H1 (cell line): ENCODE data around the gene MEP1B. TPM values are rescaled to one million over a fixed set of nuclear protein-coding genes. Genes with fewer than 3 reads are reported as not detected.

Source experiments
- CTCF ChIA-PET: fragments of 300-600 bp; sonication (Branson Sonifier 250); formaldehyde crosslinking; loops from one replicate; lab custom pipeline; 2021; ENCODE audit not compliant: partially characterized antibody; lab: Charles Lee
- POLR2A ChIA-PET: fragments of 300-600 bp; sonication (Branson Sonifier 250); formaldehyde crosslinking; loops from one replicate; lab custom pipeline; 2021; ENCODE audit warnings: inconsistent platforms; ENCODE audit not compliant: partially characterized antibody; lab: Charles Lee
- DNase-seq, 2 experiments: peaks; one replicate each; pipeline versions ENCODE4 v3.0.0 to v3.0.0-alpha.2; 2010 to 2022; ENCODE audit warnings: low spot score in 2 of 2, low read depth in 1 of 2, mixed read lengths in 1 of 2
- FAIRE-seq: peaks from 2 replicates; lab custom pipeline; 2011; peaks lifted over from hg19 to GRCh38; lab: Jason Lieb, UNC
- H2AFZ ChIP-seq: 2 replicates; pipeline ENCODE4 v1.8.1; 2012; ENCODE audit warnings: low read length, inconsistent platforms
- H2AK5ac ChIP-seq: 2 replicates; pipeline ENCODE4 v1.6.1; 2013; ENCODE audit warnings: low read depth, low read length
- H2BK120ac ChIP-seq: replicated peaks from 2 replicates; pipeline ENCODE3; 2013; ENCODE audit warnings: low read depth, low read length, inconsistent platforms
- H2BK12ac ChIP-seq: 2 replicates; pipeline ENCODE4 v1.6.1; 2013; ENCODE audit warnings: low read depth, low read length
- H2BK15ac ChIP-seq: 2 replicates; pipeline ENCODE4 v1.6.1; 2013; ENCODE audit warnings: low read length
- H2BK20ac ChIP-seq: 2 replicates; pipeline ENCODE4 v1.6.1; 2013; ENCODE audit warnings: low read length
- H2BK5ac ChIP-seq: 2 replicates; pipeline ENCODE4 v1.6.1; 2013; ENCODE audit warnings: low read depth, low read length
- H3K14ac ChIP-seq: 2 replicates; pipeline ENCODE4 v1.6.1; 2013; ENCODE audit warnings: inconsistent platforms; ENCODE audit not compliant: insufficient read length
- H3K18ac ChIP-seq: 2 replicates; pipeline ENCODE4 v1.6.1; 2013; ENCODE audit warnings: low read length; ENCODE audit errors: extremely low read depth
- H3K23ac ChIP-seq: 2 replicates; pipeline ENCODE4 v1.6.1; 2013; ENCODE audit warnings: inconsistent platforms; ENCODE audit not compliant: insufficient read length
- H3K23me2 ChIP-seq: 2 replicates; pipeline ENCODE4 v1.6.1; 2013; ENCODE audit warnings: low read depth, low read length
- H3K27ac ChIP-seq: 2 replicates; pipeline ENCODE4 v1.6.1; 2011; ENCODE audit warnings: low read depth, low read length, inconsistent platforms
- H3K27me3 ChIP-seq, 4 experiments: replicated peaks in 1 of 4; 1 replicate in 1 of 4; 2 replicates in 3 of 4; pipeline versions ENCODE4 v1.6.1 to v1.8.1; 2011 to 2013; ENCODE audit warnings: low read length in 3 of 4, mild to moderate bottlenecking in 3 of 4, inconsistent platforms in 2 of 4, mixed read lengths in 2 of 4, moderate library complexity in 1 of 4; ENCODE audit not compliant: control insufficient read depth in 3 of 4, insufficient read depth in 3 of 4; ENCODE audit errors: extremely low read depth in 1 of 4
- H3K36me3 ChIP-seq, 4 experiments: 2 replicates each; pipeline versions ENCODE4 v1.6.1 to v1.8.1; 2011 to 2013; ENCODE audit warnings: mild to moderate bottlenecking in 4 of 4, low read length in 3 of 4, moderate library complexity in 2 of 4, control low read depth in 1 of 4, inconsistent platforms in 1 of 4; ENCODE audit not compliant: insufficient read depth in 4 of 4, control insufficient read depth in 2 of 4
- H3K4ac ChIP-seq: replicated peaks from 2 replicates; pipeline ENCODE3; 2013; ENCODE audit warnings: low read length, low read depth, mixed read lengths, inconsistent platforms; ENCODE audit not compliant: insufficient read length
- H3K4me1 ChIP-seq, 4 experiments: replicated peaks in 1 of 4; 1 replicate in 1 of 4; 2 replicates in 3 of 4; pipeline versions ENCODE4 v1.6.1 to v1.8.1; 2011 to 2013; ENCODE audit warnings: low read length in 3 of 4, inconsistent platforms in 2 of 4, mixed read lengths in 1 of 4; ENCODE audit not compliant: insufficient read depth in 4 of 4, control insufficient read depth in 3 of 4
- H3K4me2 ChIP-seq, 2 experiments: 2 replicates each; pipeline versions ENCODE4 v1.6.1 to v1.8.1; 2011 to 2013; ENCODE audit warnings: low read depth in 2 of 2, low read length in 2 of 2, control low read depth in 1 of 2, inconsistent platforms in 1 of 2, mild to moderate bottlenecking in 1 of 2; ENCODE audit not compliant: insufficient read depth in 1 of 2
- H3K4me3 ChIP-seq, 4 experiments: fragments of 200-600, 300-600 bp in 1 of 4; sonication (generic), shearing (Covaris generic), sonication (Bioruptor Twin) in 1 of 4; 2 replicates each; pipeline versions ENCODE4 v1.5.1 to v1.8.1; 2011 to 2016; ENCODE audit warnings: low read length in 4 of 4, low read depth in 3 of 4, control low read depth in 2 of 4, inconsistent platforms in 2 of 4, mild to moderate bottlenecking in 2 of 4, mixed read lengths in 1 of 4, moderate library complexity in 1 of 4; ENCODE audit not compliant: insufficient read depth in 2 of 4; ENCODE audit errors: extremely low read depth in 1 of 4
- H3K56ac ChIP-seq: replicated peaks from 2 replicates; pipeline ENCODE3; 2013; ENCODE audit warnings: low read depth, mild to moderate bottlenecking, mixed read lengths, low read length, inconsistent platforms; ENCODE audit not compliant: insufficient read length
- H3K79me1 ChIP-seq: 2 replicates; pipeline ENCODE4 v1.6.1; 2013; ENCODE audit warnings: low read depth, low read length, control low read depth
- H3K79me2 ChIP-seq, 2 experiments: 2 replicates each; pipeline versions ENCODE4 v1.6.1 to v1.8.1; 2012 to 2013; ENCODE audit warnings: low read length in 2 of 2, mild to moderate bottlenecking in 2 of 2, inconsistent platforms in 1 of 2; ENCODE audit not compliant: insufficient read depth in 2 of 2, control insufficient read depth in 1 of 2
- H3K9ac ChIP-seq, 4 experiments: replicated peaks in 1 of 4; 1 replicate in 1 of 4; 2 replicates in 3 of 4; pipeline versions ENCODE4 v1.6.1 to v1.8.1; 2011 to 2013; ENCODE audit warnings: low read depth in 3 of 4, low read length in 3 of 4, control low read depth in 2 of 4, mild to moderate bottlenecking in 2 of 4, moderate library complexity in 2 of 4, inconsistent platforms in 1 of 4; ENCODE audit errors: extremely low read depth in 1 of 4
- H3K9me3 ChIP-seq, 2 experiments: 2 replicates each; pipeline versions ENCODE4 v1.6.1 to v1.8.1; 2012 to 2013; ENCODE audit warnings: mild to moderate bottlenecking in 2 of 2, moderate library complexity in 2 of 2, control low read depth in 1 of 2, inconsistent platforms in 1 of 2, low read depth in 1 of 2, low read length in 1 of 2, mixed read lengths in 1 of 2; ENCODE audit not compliant: insufficient read depth in 2 of 2
- H4K20me1 ChIP-seq, 2 experiments: replicated peaks in 1 of 2; 2 replicates each; pipeline versions ENCODE3 to v1.8.1; 2011 to 2013; ENCODE audit warnings: inconsistent platforms in 2 of 2, low read length in 2 of 2, mild to moderate bottlenecking in 1 of 2; ENCODE audit not compliant: insufficient read depth in 2 of 2, control insufficient read depth in 1 of 2
- H4K5ac ChIP-seq: 2 replicates; pipeline ENCODE4 v1.6.1; 2013; ENCODE audit warnings: low read length, low read depth, mixed read lengths, inconsistent platforms; ENCODE audit not compliant: insufficient read length
- H4K8ac ChIP-seq: 2 replicates; pipeline ENCODE4 v1.8.0; 2013; ENCODE audit warnings: mild to moderate bottlenecking, moderate library complexity, low read length, inconsistent platforms; ENCODE audit not compliant: insufficient read depth; ENCODE audit errors: extremely low read depth
- H4K91ac ChIP-seq: replicated peaks from 2 replicates; pipeline ENCODE3; 2013; ENCODE audit warnings: low read length, mixed read lengths, inconsistent platforms; ENCODE audit not compliant: insufficient read length
- GABPA ChIP-seq: IDR thresholded peaks from 2 replicates; pipeline ENCODE4 v1.6.1; 2011; ENCODE audit warnings: mild to moderate bottlenecking, low read length, moderate library complexity, borderline replicate concordance; ENCODE audit not compliant: insufficient read depth
- GTF2F1 ChIP-seq: IDR thresholded peaks from 2 replicates; pipeline ENCODE4 v1.6.1; 2012; ENCODE audit warnings: low read depth, low read length, improper control_type of control experiment, borderline replicate concordance
- KDM5A ChIP-seq: fragments of 200-600 bp; IDR thresholded peaks from 2 replicates; pipeline ENCODE4 v1.7.1; 2012; ENCODE audit warnings: mild to moderate bottlenecking, low read length, inconsistent platforms, mixed read lengths
- NANOG ChIP-seq: IDR thresholded peaks from 2 replicates; pipeline ENCODE4 v1.6.1; 2011; ENCODE audit warnings: low read length, low read depth, mild to moderate bottlenecking, inconsistent platforms; ENCODE audit not compliant: insufficient read depth, poor library complexity, severe bottlenecking
- SAP30 ChIP-seq: fragments of 300-600 bp; sonication (generic); IDR thresholded peaks from 2 replicates; pipeline ENCODE4 v1.7.1; 2012; ENCODE audit warnings: low read length, moderate library complexity, mild to moderate bottlenecking, inconsistent platforms; ENCODE audit not compliant: insufficient read depth, insufficient replicate concordance
- SIRT6 ChIP-seq: IDR thresholded peaks from one replicate; pipeline ENCODE4 v1.7.1; 2012; ENCODE audit warnings: low read length, inconsistent platforms
- SIX5 ChIP-seq: IDR thresholded peaks from 2 replicates; pipeline ENCODE4 v1.6.1; 2011; ENCODE audit warnings: mild to moderate bottlenecking, low read depth, low read length
- WGBS, 2 experiments: shearing (Covaris generic) in 1 of 2; methylation state at CpG; one replicate each; pipeline versions ENCODE4 v1.1.6 to v1.1.7; 2013 to 2015; ENCODE audit warnings: low lambda C conversion rate in 2 of 2, mixed read lengths in 2 of 2, inconsistent platforms in 1 of 2, low coverage in 1 of 2, missing lambda C conversion rate in 1 of 2; ENCODE audit not compliant: insufficient replicate concordance in 2 of 2, insufficient coverage in 1 of 2, insufficient read length in 1 of 2; ENCODE audit errors: extremely low coverage in 1 of 2, missing lambda C conversion rate in 1 of 2; 5-methylcytosine and 5-hydroxymethylcytosine counted together
- polyA plus RNA-seq, 7 experiments: library from polyadenylated mRNA; depleted of rRNA in 3 of 7; stranded (reverse) in 5 of 7; unstranded in 2 of 7; fragments of >200 nt in 5 of 7; fragments of 200-250 nt in 2 of 7; gene quantifications; 1 replicate in 5 of 7; 2 replicates in 1 of 7; 4 replicates in 1 of 7; pipeline versions ENCODE4 v1.2.1 to v1.2.3, GENCODE V29; 2011 to 2013; ENCODE audit warnings: missing spikeins in 2 of 7, mixed read lengths in 2 of 7
- total RNA-seq: library from RNA; stranded (reverse); fragmentation: NEBNext Ultra II Directional; extraction: Animal tissue kit (Norgen Biotek cat#: 25700); gene quantifications from 2 replicates; pipeline ENCODE4 v1.2.1, GENCODE V29; 2021
- TF ChIP-seq, protein P1 (sequence below): IDR thresholded peaks from 2 replicates; pipeline ENCODE4 v1.6.1; 2011; ENCODE audit warnings: low read length, improper control_type of control experiment
- TF ChIP-seq, protein P2 (sequence below): IDR thresholded peaks from 2 replicates; pipeline ENCODE4 v1.6.1; 2012; ENCODE audit warnings: inconsistent platforms
- TF ChIP-seq, protein P3 (sequence below), 3 experiments: IDR thresholded peaks; 1 replicate in 2 of 3; 2 replicates in 1 of 3; pipeline versions ENCODE4 v1.5.1 to v1.6.1; 2011; ENCODE audit warnings: low read length in 3 of 3, mild to moderate bottlenecking in 3 of 3, inconsistent platforms in 2 of 3, low read depth in 1 of 3, moderate library complexity in 1 of 3; ENCODE audit not compliant: insufficient read depth in 1 of 3; ENCODE audit errors: control extremely low read depth in 1 of 3

The MEP1B gene
- total and polyA plus RNA-seq, 2 of the 8 experiments (the other 6 are each of a cell fraction or from before 2014, with no cell fraction given): not detected

DNA sequence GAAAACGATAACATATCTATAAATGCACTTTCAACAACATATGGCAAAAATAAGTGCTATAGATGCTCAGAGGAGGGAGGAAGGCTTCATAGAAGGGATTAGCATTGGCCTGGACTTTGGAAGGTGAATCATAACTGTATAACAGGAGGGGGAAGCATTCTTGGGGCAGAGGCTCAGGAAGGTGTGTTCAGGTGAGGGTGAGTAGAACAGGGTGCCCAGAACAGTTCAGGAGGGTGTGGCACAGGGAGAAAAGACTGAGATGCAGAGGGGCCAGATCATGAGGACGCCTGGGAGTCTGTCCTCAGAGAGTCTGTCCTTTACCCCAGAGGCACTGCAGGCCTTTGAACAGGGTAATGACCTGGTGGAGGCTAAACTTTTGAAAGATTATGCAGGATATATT lies 29.3 kb upstream of the MEP1B start:
- H3K4ac ChIP-seq: no peak overlapping the region
- no peak overlapping the region for H2BK20ac ChIP-seq
- no peak overlapping the region for H2BK12ac ChIP-seq
- H3K79me1 ChIP-seq: no peaks in the 10 kb centered on the region
- H3K9ac ChIP-seq: no peak overlapping the region
- H3K18ac ChIP-seq: no peak overlapping the region
- no peak overlapping the region for H3K56ac ChIP-seq
- H2AK5ac ChIP-seq: no peak overlapping the region
- no peak overlapping the region for H2BK120ac ChIP-seq
- no peak for FAIRE-seq
- H3K14ac ChIP-seq: no peak overlapping the region
- ChIA-PET POLR2A (no interaction called here), CTCF (interaction anchor here (1.5 to 6.2 kb wide), 5 partner anchors 112 to 393 kb away, joined by 7 to 43 read pairs (median 16); partner anchors contain the start of gene GAREM1)
- no peak overlapping the region for H3K4me3 ChIP-seq
- no peaks in the 10 kb centered on the region for H4K20me1 ChIP-seq
- H3K36me3 ChIP-seq: no peaks in the 10 kb centered on the region
- no peak overlapping the region for H4K5ac ChIP-seq
- H3K4me1 ChIP-seq: no peaks in the 10 kb centered on the region
- no peaks in the 10 kb centered on the region for H3K27me3 ChIP-seq
- H3K79me2 ChIP-seq: no peaks in the 10 kb centered on the region
- WGBS, 2 experiments: 68% methylated on average over 2 of the region's 2 CpGs; no CpG with 5 or more reads in 1 of the 2 experiments
- no peak overlapping the region for H3K23ac ChIP-seq
- H3K27ac ChIP-seq: no peak overlapping the region
- H4K91ac ChIP-seq: no peak overlapping the region
- DNase-seq: no peak
- H2BK5ac ChIP-seq: no peak overlapping the region
- no peaks in the 10 kb centered on the region; the same call in 1 of the 2 replicates for H3K23me2 ChIP-seq
- no peak overlapping the region for H2AFZ ChIP-seq
- H3K4me2 ChIP-seq: no peak overlapping the region
- H3K9me3 ChIP-seq: no peaks in the 10 kb centered on the region
- no peak overlapping the region for H4K8ac ChIP-seq
- H2BK15ac ChIP-seq: no peak overlapping the region
- TF ChIP-seq, protein P1, sequence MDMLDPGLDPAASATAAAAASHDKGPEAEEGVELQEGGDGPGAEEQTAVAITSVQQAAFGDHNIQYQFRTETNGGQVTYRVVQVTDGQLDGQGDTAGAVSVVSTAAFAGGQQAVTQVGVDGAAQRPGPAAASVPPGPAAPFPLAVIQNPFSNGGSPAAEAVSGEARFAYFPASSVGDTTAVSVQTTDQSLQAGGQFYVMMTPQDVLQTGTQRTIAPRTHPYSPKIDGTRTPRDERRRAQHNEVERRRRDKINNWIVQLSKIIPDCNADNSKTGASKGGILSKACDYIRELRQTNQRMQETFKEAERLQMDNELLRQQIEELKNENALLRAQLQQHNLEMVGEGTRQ: no peak
- no peak for TF ChIP-seq SAP30
- no peak for TF ChIP-seq SIX5
- no peak for TF ChIP-seq GTF2F1
- TF ChIP-seq GABPA: no peak
- TF ChIP-seq KDM5A: no peak
- no peak for TF ChIP-seq NANOG
- TF ChIP-seq, protein P2, sequence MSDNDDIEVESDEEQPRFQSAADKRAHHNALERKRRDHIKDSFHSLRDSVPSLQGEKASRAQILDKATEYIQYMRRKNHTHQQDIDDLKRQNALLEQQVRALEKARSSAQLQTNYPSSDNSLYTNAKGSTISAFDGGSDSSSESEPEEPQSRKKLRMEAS: no peak
- no peak for TF ChIP-seq SIRT6
- TF ChIP-seq, protein P3, sequence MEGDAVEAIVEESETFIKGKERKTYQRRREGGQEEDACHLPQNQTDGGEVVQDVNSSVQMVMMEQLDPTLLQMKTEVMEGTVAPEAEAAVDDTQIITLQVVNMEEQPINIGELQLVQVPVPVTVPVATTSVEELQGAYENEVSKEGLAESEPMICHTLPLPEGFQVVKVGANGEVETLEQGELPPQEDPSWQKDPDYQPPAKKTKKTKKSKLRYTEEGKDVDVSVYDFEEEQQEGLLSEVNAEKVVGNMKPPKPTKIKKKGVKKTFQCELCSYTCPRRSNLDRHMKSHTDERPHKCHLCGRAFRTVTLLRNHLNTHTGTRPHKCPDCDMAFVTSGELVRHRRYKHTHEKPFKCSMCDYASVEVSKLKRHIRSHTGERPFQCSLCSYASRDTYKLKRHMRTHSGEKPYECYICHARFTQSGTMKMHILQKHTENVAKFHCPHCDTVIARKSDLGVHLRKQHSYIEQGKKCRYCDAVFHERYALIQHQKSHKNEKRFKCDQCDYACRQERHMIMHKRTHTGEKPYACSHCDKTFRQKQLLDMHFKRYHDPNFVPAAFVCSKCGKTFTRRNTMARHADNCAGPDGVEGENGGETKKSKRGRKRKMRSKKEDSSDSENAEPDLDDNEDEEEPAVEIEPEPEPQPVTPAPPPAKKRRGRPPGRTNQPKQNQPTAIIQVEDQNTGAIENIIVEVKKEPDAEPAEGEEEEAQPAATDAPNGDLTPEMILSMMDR (IDR thresholded peaks at IDR 0.05; ENCODE audit: control extremely low read depth in 1 of 3, insufficient read depth in 1 of 3, low read depth in 1 of 3, low read length in 3 of 3): no peak
